ENCODE data around the gene C9orf78. TPM values are rescaled to one million over a fixed set of nuclear protein-coding genes. Genes with fewer than 3 reads are reported as not detected.

The C9orf78 gene
- total and polyA plus RNA-seq, 9 of the 15 experiments (the other 6 are each of a cell fraction or from before 2014, with no cell fraction given) = 94.6 to 266 (median 202) TPM

DNA sequence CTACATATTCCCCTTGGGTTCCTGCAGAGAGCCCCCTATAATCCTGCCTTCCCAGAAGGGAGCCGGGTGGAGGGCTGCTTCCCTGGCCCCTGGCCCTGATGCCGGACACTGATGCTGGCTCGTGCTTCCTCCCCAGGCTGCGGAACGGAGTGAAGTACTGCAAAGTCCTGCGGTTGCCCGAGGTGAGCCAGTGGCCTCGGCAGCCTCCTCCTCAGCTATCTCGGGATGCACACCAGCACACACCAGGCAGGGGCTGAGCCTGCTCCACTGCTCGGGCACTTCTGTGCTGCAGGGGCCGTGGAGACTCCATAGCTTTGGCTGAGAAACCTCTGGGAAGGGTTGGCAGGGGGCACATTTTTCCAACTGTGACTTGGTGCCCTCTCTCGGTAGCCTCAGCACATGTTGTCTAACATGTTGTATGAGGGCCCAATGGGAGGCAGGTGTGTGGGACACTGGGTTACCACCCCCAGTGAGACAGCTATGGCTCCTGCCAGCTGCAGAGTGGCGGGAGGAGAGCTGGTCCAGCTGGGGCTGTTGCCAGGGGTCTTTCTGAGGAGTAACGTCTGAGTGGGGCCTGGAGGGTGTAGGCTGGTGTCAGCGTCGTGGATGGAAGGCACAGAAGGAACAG is 38.6 kb upstream of the C9orf78 start:
- H3K9me3 ChIP-seq (replicated peaks; ENCODE audit: control insufficient read depth, insufficient read depth, low read depth, low read length) = no peaks in the 10 kb centered on the region
- no peak for FAIRE-seq
- no peaks in the 10 kb centered on the region for H3K79me2 ChIP-seq (ENCODE audit: control insufficient read depth, insufficient read depth, low read length)
- H3K9me1 ChIP-seq (ENCODE audit: control insufficient read depth, insufficient read depth, low read length) = no peaks in the 10 kb centered on the region
- ATAC-seq = no peak
- POLR2A ChIA-PET = interaction anchor here (0.6 to 2.0 kb wide), 5 partner anchors 9 to 96 kb away, joined by 3 to 7 read pairs (median 4); no protein-coding TSS in a partner anchor
- no TSS peak for BruUV-seq (replicated peaks)
- peak overlapping the region in 1 of 2 experiments; percentile 53; a peak in 2 of 4 replicates for H3K9ac ChIP-seq (ENCODE audit: insufficient read depth in 1 of 2, low read depth in 2 of 2, low read length in 2 of 2)
- no peak for DNase-seq (ENCODE audit: extremely low read depth in 1 of 4, low spot score in 3 of 4)
- peak; percentile 46 for TF ChIP-seq POLR2G (IDR thresholded peaks at IDR 0.05; ENCODE audit: low read depth, low read length)
- TF ChIP-seq ZC3H8 (IDR thresholded peaks at IDR 0.05) = no peak
- TF ChIP-seq NCOA4 (IDR thresholded peaks at IDR 0.05; ENCODE audit: partially characterized antibody) = no peak
- TF ChIP-seq KDM2B (CRISPR knock-in tag; IDR thresholded peaks at IDR 0.05) = no peak
- TF ChIP-seq, protein P1, sequence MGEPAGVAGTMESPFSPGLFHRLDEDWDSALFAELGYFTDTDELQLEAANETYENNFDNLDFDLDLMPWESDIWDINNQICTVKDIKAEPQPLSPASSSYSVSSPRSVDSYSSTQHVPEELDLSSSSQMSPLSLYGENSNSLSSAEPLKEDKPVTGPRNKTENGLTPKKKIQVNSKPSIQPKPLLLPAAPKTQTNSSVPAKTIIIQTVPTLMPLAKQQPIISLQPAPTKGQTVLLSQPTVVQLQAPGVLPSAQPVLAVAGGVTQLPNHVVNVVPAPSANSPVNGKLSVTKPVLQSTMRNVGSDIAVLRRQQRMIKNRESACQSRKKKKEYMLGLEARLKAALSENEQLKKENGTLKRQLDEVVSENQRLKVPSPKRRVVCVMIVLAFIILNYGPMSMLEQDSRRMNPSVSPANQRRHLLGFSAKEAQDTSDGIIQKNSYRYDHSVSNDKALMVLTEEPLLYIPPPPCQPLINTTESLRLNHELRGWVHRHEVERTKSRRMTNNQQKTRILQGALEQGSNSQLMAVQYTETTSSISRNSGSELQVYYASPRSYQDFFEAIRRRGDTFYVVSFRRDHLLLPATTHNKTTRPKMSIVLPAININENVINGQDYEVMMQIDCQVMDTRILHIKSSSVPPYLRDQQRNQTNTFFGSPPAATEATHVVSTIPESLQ (CRISPR knock-in tag; IDR thresholded peaks at IDR 0.05) = no peak
- H4K20me1 ChIP-seq (replicated peaks; ENCODE audit: control insufficient read depth, insufficient read depth, low read length) = no peaks in the 10 kb centered on the region
- no peak overlapping the region for H2AFZ ChIP-seq (ENCODE audit: low read depth, low read length)
- peaks cover 67% of the 10 kb centered on the region for H3K36me3 ChIP-seq (ENCODE audit: control insufficient read depth, insufficient read depth, low read length)
- no peak overlapping the region for H3K27ac ChIP-seq (ENCODE audit: extremely low read depth, low read depth, low read length)
- no peak overlapping the region for H3K4me2 ChIP-seq (ENCODE audit: insufficient read depth, low read length)
- H3K4me1 ChIP-seq (replicated peaks in 1 of 2; ENCODE audit: control insufficient read depth in 2 of 2, insufficient read depth in 2 of 2, low read length in 2 of 2) = peaks cover 0 to 57% of the 10 kb centered on the region in 2 experiments; a peak in 3 of 5 replicates
- intact Hi-C loops (cut with micrococcal nuclease) (no loop called here), in situ Hi-C loops (cut with MboI) (no loop called here)
- H3K4me3 ChIP-seq = no peak overlapping the region
- WGBS (ENCODE audit: insufficient coverage, low coverage, missing lambda C conversion rate) = 88% methylated on average over 16 of the region's 16 CpGs
- CTCF ChIA-PET (ENCODE audit: low intra/inter-chr PET ratio) = interaction anchor here (0.7 kb wide), 1 partner anchor 1207 kb away, joined by 3 read pairs; no protein-coding TSS in a partner anchor
- no peaks in the 10 kb centered on the region for H3K27me3 ChIP-seq (ENCODE audit: control insufficient read depth in 2 of 2, insufficient read depth in 2 of 2, low read length in 2 of 2)
